NB4 (cell line): ENCODE measurements around the gene ZNF175.
"Not testable (repeated sequence)": the region's sequence is repeated elsewhere in the genome, so short reads cannot be mapped to it uniquely, and the experiment has no call there.

Source experiments
- POLR2A ChIP-seq: IDR thresholded peaks from 2 replicates; pipeline ENCODE4 v1.6.1; 2011; ENCODE audit warnings: mild to moderate bottlenecking; ENCODE audit not compliant: insufficient read length; ENCODE audit errors: extremely low read depth
- TF ChIP-seq, protein P1 (sequence below): IDR thresholded peaks from one replicate; pipeline ENCODE4 v1.5.1; 2012; ENCODE audit warnings: low read depth, low read length

DNA sequence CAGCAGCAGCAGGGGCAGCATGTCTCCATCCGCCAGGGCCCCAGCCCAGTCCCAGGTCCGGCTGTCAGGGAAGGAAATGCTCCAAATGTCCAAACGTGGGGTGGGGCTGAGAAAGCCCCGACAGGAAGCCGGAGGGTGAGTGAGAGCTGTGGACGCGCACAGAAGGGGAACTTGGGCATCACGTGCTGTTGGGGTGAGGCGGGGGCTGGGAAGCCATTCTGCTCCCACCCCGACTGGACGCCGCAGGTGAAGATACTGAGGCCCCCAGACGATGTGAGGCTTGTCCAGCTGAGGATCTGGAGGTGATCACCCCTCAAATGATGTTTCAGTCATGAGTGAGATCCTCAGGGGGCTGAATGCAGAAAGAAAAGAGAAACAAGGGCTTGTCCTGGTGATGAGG, 59.2 kb downstream of the ZNF175 start, which contains the start of gene SIGLEC5:
- not testable (repeated sequence) for TF ChIP-seq POLR2A
- TF ChIP-seq, protein P1, sequence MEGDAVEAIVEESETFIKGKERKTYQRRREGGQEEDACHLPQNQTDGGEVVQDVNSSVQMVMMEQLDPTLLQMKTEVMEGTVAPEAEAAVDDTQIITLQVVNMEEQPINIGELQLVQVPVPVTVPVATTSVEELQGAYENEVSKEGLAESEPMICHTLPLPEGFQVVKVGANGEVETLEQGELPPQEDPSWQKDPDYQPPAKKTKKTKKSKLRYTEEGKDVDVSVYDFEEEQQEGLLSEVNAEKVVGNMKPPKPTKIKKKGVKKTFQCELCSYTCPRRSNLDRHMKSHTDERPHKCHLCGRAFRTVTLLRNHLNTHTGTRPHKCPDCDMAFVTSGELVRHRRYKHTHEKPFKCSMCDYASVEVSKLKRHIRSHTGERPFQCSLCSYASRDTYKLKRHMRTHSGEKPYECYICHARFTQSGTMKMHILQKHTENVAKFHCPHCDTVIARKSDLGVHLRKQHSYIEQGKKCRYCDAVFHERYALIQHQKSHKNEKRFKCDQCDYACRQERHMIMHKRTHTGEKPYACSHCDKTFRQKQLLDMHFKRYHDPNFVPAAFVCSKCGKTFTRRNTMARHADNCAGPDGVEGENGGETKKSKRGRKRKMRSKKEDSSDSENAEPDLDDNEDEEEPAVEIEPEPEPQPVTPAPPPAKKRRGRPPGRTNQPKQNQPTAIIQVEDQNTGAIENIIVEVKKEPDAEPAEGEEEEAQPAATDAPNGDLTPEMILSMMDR: not testable (repeated sequence)
